Measurements from ENCODE around the gene SPATA31D4. TPM values are rescaled to one million over a fixed set of nuclear protein-coding genes. Genes with fewer than 3 reads are reported as not detected.

The SPATA31D4 gene
- total RNA-seq, 4 donors from 2014 or later: not detected

DNA sequence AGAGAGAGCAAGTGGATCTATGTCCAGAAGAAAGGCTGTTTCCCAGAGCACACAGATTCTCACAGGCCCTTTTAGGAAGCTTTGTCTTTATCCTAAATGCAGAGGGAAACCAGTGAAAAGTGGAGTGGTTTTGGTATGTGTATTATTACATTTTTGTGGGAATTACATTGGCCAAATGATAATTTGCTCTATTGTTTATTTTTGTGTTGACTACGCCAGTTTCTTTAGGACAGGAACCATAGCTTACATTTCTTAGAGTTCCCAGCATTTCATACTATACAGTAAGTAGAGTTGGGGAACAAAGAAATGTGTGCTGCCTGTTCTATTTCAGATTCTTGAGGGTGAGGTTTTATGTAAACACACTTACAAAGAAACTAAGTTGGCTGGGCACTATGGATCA is 29.4 kb upstream of the SPATA31D4 start:
- H3K4me1 ChIP-seq: no peaks in the 10 kb centered on the region
- no peaks in the 10 kb centered on the region for H3K9me3 ChIP-seq
- no peak overlapping the region for H3K27ac ChIP-seq
- DNase-seq (no peak), ATAC-seq (no peak)
- H3K4me3 ChIP-seq: no peak overlapping the region
- intact Hi-C loops (cut with DNase I; ENCODE audit: low total_unique reads) (no loop called here), in situ Hi-C loops (cut with MboI; ENCODE audit: low sequenced_read_pairs in 4 of 4) (loop anchor here in 1 of 4 donors (25.0 kb wide), 1 partner anchor 713 kb away; no protein-coding TSS in a partner anchor)
- no peaks in the 10 kb centered on the region for H3K36me3 ChIP-seq
- TF ChIP-seq, protein P1, sequence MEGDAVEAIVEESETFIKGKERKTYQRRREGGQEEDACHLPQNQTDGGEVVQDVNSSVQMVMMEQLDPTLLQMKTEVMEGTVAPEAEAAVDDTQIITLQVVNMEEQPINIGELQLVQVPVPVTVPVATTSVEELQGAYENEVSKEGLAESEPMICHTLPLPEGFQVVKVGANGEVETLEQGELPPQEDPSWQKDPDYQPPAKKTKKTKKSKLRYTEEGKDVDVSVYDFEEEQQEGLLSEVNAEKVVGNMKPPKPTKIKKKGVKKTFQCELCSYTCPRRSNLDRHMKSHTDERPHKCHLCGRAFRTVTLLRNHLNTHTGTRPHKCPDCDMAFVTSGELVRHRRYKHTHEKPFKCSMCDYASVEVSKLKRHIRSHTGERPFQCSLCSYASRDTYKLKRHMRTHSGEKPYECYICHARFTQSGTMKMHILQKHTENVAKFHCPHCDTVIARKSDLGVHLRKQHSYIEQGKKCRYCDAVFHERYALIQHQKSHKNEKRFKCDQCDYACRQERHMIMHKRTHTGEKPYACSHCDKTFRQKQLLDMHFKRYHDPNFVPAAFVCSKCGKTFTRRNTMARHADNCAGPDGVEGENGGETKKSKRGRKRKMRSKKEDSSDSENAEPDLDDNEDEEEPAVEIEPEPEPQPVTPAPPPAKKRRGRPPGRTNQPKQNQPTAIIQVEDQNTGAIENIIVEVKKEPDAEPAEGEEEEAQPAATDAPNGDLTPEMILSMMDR (IDR thresholded peaks at IDR 0.05 in 4 of 5, conservative IDR thresholded peaks at IDR 0.05 in 1 of 5): no peak
- no peak for TF ChIP-seq POLR2A (IDR thresholded peaks at IDR 0.05)
- H3K27me3 ChIP-seq: no peaks in the 10 kb centered on the region

DNA sequence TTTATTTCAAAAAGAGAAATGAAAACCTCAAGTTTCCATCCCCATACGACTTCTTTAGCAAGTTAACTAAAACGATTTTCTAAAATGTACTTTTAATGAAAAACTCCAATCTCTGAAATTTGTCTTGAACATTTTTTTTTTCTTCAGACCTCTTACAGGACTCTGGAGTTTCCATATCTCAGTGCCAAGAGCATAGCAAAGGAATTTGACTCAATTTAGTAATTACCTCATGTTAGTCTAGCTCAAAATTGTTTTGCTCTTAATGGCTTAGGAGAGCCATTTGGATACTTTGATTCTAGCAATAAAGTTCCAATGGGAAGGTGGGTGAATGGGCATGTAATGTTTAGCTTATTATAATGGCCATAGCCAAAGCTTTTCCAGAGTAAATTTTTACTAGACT is 26.0 kb upstream of the SPATA31D4 start:
- intact Hi-C loops (cut with DNase I; ENCODE audit: low total_unique reads): no loop called here
- no peaks in the 10 kb centered on the region for H3K27me3 ChIP-seq
- TF ChIP-seq, protein P1 (IDR thresholded peaks at IDR 0.05 in 4 of 5, conservative IDR thresholded peaks at IDR 0.05 in 1 of 5): no peak
- no peak for TF ChIP-seq POLR2A (IDR thresholded peaks at IDR 0.05)
- in situ Hi-C loops (cut with MboI; ENCODE audit: low sequenced_read_pairs in 4 of 4): no loop called here
- H3K4me1 ChIP-seq: no peaks in the 10 kb centered on the region
- no peak for ATAC-seq
- no peaks in the 10 kb centered on the region for H3K9me3 ChIP-seq
- no peak overlapping the region for H3K27ac ChIP-seq
- DNase-seq: no peak
- H3K4me3 ChIP-seq: no peak overlapping the region
- H3K36me3 ChIP-seq: no peaks in the 10 kb centered on the region

DNA sequence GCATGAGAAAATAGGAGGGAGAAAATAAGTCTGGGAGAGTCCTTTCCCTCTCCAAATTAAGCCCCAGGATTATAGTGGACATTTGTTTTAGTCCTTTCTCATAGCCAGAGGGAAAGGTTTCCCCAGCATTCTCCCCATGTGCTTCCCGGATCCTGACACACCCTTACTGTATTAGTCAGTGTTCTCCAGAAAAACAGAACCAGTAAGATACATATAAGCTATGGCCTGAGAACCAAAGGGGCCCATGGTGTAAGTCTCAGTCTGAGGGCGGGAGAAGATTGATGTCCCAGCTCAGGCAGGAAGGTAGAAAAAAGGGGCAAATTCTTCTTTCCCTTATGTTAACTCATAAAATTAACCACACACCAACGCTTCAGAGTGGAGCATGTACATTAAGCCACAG is 25.6 kb upstream of the SPATA31D4 start:
- Histone ChIP-seq H3K9me3 (no peaks in the 10 kb centered on the region), H3K4me1 (no peaks in the 10 kb centered on the region), H3K36me3 (no peaks in the 10 kb centered on the region), H3K27me3 (no peaks in the 10 kb centered on the region), H3K4me3 (no peak overlapping the region), H3K27ac (no peak overlapping the region)
- intact Hi-C loops (cut with DNase I; ENCODE audit: low total_unique reads): no loop called here
- TF ChIP-seq POLR2A (IDR thresholded peaks at IDR 0.05): no peak
- TF ChIP-seq, protein P1 (IDR thresholded peaks at IDR 0.05 in 4 of 5, conservative IDR thresholded peaks at IDR 0.05 in 1 of 5): no peak
- no peak for ATAC-seq
- DNase-seq: no peak
- in situ Hi-C loops (cut with MboI; ENCODE audit: low sequenced_read_pairs in 4 of 4): no loop called here

DNA sequence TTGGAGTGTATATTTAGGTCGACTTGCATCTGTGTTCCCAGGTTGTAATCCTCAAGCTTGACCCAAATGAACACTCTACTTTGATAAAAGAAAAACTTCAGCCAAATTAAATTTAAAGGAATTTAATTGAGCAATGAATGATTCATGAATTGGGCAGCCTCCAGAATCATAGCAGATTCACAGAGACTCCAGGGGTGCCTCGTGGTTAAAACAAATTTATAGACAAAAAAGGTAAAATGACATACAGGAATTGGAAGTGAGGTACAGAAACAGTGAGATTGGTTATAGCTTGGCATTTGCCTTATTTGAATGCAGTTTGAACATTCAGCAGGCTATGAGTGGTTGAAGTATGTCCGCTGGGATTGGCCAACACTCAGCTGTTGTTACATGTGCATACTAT is 21.6 kb upstream of the SPATA31D4 start:
- TF ChIP-seq, protein P1 (IDR thresholded peaks at IDR 0.05 in 4 of 5, conservative IDR thresholded peaks at IDR 0.05 in 1 of 5): no peak
- no peak for TF ChIP-seq POLR2A (IDR thresholded peaks at IDR 0.05)
- no peaks in the 10 kb centered on the region for H3K9me3 ChIP-seq
- in situ Hi-C loops (cut with MboI; ENCODE audit: low sequenced_read_pairs in 4 of 4) (no loop called here), intact Hi-C loops (cut with DNase I; ENCODE audit: low total_unique reads) (no loop called here)
- DNase-seq (no peak), ATAC-seq (no peak)
- H3K27ac ChIP-seq: no peak overlapping the region
- H3K36me3 ChIP-seq: no peaks in the 10 kb centered on the region
- no peak overlapping the region for H3K4me3 ChIP-seq
- H3K4me1 ChIP-seq: no peaks in the 10 kb centered on the region
- no peaks in the 10 kb centered on the region for H3K27me3 ChIP-seq

DNA sequence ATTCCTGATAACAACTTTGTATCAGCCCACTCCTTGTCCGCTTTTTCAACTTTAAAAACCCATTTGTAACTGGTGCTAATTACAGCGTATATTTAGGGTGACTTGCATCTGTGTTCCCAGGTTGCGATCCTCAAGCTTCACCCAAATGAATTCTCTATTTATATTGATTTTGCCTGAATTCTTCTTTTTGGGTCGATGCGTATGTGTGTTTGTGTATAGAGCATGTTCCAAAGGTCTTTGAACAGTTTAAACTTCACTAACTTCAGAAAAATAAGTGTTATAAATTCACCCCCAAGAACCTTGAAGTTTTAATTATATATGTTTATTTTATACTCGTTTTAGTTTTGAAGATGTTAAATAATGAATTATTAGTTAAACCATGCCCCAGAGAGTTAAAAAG is 16.1 kb upstream of the SPATA31D4 start:
- Histone ChIP-seq H3K27me3 (no peaks in the 10 kb centered on the region), H3K27ac (no peak overlapping the region), H3K4me3 (no peak overlapping the region), H3K9me3 (no peaks in the 10 kb centered on the region), H3K4me1 (no peaks in the 10 kb centered on the region), H3K36me3 (no peaks in the 10 kb centered on the region)
- no peak for DNase-seq
- in situ Hi-C loops (cut with MboI; ENCODE audit: low sequenced_read_pairs in 4 of 4) (no loop called here), intact Hi-C loops (cut with DNase I; ENCODE audit: low total_unique reads) (no loop called here)
- TF ChIP-seq POLR2A (IDR thresholded peaks at IDR 0.05): no peak
- TF ChIP-seq, protein P1 (IDR thresholded peaks at IDR 0.05 in 4 of 5, conservative IDR thresholded peaks at IDR 0.05 in 1 of 5): no peak
- no peak for ATAC-seq
